ENCODE measurements around the gene IRGQ.
A peak's percentile ranks its signal among the peaks of the same experiment; 100 is the strongest.
"Not testable (repeated sequence)": the region's sequence is repeated elsewhere in the genome, so short reads cannot be mapped to it uniquely, and the experiment has no call there.

IRGQ gene

GRCh38 chr19:43623889-43624670 lies 28.1 kb upstream of the IRGQ start:
- DNase-seq = no peak

- no peak for DNase-seq
Observed at GRCh38 chr19:43622956-43623355, 27.0 kb upstream of the IRGQ start.

DNA sequence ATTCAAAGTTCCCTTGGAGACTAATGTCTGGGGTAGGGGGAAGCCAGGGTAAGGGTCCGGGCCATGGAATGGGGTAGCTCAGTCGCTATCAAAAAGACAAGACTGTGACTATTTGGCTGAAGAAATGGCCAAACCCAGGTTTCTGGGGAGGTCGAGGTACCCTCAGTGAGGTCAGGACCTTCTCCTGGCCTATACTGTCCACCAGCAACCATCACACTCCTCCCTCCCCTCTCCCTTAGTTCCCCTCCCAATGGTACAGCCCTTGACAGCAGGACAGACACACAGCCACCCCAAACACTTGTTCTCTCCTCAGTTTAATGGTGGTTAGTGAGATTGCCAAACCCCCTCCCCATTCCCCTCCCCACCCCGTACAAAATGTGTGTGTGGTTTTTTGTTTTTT lies 26.1 kb upstream of the IRGQ start:
- DNase-seq = no peak

- peak; percentile 88 for DNase-seq
Observed at GRCh38 chr19:43620061-43621001, 24.4 kb upstream of the IRGQ start.

GRCh38 chr19:43619262-43620060 lies 23.5 kb upstream of the IRGQ start, which contains the start of gene ZNF428:
Gene ZNF428, minus strand, starts transcription at chr19:43619629. Its CDS starts 5,325 bp downstream, at chr19:43614304.
- peak; percentile 86 for DNase-seq

GRCh38 chr19:43618921-43619261 lies 23.0 kb upstream of the IRGQ start:
- peak; percentile 48 for DNase-seq

GRCh38 chr19:43616954-43617353 lies 21.0 kb upstream of the IRGQ start:
- DNase-seq = no peak

- DNase-seq = no peak
Observed at GRCh38 chr19:43616306-43616705, 20.4 kb upstream of the IRGQ start.

DNA sequence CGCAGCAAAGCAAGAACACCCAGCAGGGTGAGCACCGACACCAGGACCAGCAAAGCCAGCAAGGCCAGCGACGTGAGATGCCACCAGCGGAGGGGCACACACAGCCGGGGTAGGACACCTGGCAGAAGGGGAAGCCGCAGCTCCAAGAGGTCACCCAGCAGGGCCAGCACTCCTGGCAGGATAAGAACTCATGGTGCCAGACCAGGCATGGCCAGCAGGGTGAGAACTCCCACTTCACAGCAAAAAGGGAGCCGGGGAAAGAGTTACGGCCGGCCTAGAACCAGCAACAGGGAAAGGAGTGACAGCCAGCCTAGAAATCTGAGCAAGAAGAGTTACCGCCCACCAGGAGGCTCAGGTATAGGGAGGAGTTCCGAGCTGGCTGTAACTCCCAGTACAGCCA lies 16.4 kb upstream of the IRGQ start:
- no peak for DNase-seq

- DNase-seq = no peak
Observed at GRCh38 chr19:43611788-43612187, 15.9 kb upstream of the IRGQ start, which contains the start of gene SRRM5. Gene SRRM5, plus strand, starts transcription at chr19:43612088. Its CDS starts 34 bp downstream, at chr19:43612122.

- DNase-seq = no peak
Observed at GRCh38 chr19:43610493-43610892, 14.6 kb upstream of the IRGQ start.

DNA sequence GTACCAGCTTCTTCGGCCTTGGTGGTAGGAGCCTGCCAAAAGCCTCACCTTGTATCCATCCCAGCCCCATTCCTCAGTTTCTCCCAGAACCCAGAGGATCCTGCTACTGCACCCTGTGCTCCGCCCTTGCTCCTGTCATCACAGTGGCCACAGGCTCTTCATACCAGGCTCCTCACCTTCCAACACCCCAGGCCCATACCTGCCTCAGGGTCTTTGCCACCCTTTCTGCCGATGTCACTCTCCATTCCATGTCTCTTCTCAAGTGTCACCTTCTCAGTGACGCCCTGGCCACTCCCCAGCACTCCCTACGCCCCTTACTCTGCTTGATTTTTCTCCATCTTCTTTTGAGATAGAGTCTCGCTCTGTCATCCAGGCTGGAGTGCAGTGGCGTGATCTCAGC lies 13.9 kb upstream of the IRGQ start:
- DNase-seq = no peak

GRCh38 chr19:43607238-43608205 lies 11.6 kb upstream of the IRGQ start:
- DNase-seq = no peak

- DNase-seq = no peak
Observed at GRCh38 chr19:43606569-43607229, 10.8 kb upstream of the IRGQ start.

GRCh38 chr19:43605875-43606568 lies 10.1 kb upstream of the IRGQ start:
- DNase-seq = no peak

DNA sequence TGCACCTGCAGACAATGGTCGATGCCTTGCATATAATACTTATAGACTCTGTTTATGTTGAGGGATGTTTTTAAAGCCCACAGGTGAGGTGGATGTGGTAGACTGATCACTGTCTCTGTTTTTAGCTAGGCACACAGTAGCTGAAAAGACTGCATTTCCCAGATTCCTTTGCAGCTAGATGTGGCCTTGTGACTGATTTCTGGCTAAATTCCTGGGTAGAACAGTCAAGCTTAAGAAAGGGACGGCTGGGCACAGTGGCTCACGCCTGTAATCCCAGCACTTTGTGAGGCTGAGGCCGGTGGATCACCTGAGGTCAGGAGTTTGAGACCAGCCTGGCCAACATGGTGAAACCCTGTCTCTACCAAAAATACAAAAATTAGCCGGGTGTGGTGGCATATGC lies 4.4 kb upstream of the IRGQ start:
- DNase-seq = not testable (repeated sequence)

DNA sequence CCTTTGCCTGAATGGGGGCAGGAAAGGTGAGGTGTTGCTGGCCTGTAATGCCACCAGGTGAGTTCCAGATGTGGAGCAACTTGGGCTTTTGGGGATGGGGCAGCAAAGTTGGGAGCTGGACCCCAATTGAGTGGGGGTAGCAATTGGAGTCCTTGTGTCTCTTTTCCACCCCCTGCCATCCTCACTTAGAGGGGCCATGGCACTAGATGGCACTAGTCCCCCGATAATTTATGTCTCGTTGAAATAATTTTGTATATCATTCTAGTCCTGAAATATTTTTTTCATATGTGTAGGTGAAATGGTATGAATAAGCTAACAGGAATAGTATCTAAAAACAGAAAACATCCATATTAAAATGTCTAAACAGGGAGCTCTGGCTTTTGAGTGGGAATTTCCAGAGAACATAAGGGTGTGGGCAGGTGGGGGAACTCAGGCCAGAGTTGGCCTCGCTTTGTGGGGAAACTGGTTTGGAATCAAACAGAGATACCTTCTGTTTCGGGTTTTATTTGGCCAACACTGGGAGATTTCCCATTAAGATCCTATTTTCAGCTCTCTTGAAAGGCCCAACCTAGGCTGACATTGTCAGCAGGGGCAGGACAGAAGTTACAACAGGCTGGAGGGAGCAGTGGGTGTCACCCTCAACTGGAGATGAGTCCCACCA lies 3.8 kb upstream of the IRGQ start:
- no peak for DNase-seq

DNA sequence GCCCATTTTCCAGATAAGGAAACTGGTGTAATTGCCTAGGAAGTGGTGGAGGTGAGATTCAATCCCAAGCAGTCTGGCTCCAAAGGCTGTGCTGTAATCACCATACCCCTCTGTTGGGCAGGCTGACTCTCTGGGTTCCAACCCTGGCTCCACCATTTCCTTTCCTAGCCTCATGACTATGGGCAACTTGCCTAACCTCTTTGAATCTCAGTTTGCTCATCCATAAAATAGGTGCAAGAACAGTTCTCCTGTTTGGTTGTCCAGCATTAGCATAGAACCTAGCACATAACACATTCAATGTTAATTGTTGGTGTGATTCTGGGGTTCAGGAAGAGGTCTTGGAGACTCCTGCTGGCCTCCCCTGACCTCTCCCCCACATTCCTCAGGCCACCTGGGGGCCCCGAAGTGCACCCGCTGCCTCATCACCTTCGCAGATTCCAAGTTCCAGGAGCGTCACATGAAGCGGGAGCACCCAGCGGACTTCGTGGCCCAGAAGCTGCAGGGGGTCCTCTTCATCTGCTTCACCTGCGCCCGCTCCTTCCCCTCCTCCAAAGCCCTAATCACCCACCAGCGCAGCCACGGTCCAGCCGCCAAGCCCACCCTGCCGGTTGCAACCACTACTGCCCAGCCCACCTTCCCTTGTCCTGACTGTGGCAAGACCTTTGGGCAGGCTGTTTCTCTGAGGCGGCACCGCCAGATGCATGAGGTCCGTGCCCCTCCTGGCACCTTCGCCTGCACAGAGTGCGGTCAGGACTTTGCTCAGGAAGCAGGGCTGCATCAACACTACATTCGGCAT lies 2.7 kb upstream of the IRGQ start:
- no peak for DNase-seq

- no peak for DNase-seq
Observed at GRCh38 chr19:43597876-43598275, 1.9 kb upstream of the IRGQ start.
